ENCODE results near the gene XRRA1.
A peak's percentile ranks its signal among the peaks of the same experiment; 100 is the strongest.
"Not testable (repeated sequence)": the region's sequence is repeated elsewhere in the genome, so short reads cannot be mapped to it uniquely, and the experiment has no call there.

Gene XRRA1

GRCh38 chr11:74948898-74949752 is at the start of gene XRRA1, which contains the start of gene SPCS2:
Gene XRRA1 (minus strand): TSS chr11:74949091. CDS start chr11:74940878, 8,213 bp downstream.
Gene SPCS2 (plus strand): TSS chr11:74949266. CDS start chr11:74949286, 20 bp downstream.
- peak; percentile 98 for DNase-seq (ENCODE audit: low read depth)

- no peak for DNase-seq (ENCODE audit: low read depth)
These were observed 44.0 kb upstream of the XRRA1 start for GRCh38 chr11:74992852-74993251.

GRCh38 chr11:74990941-74991340 is 42.0 kb upstream of the XRRA1 start:
- no peak for DNase-seq (ENCODE audit: low read depth)

GRCh38 chr11:74990150-74990549 is 41.3 kb upstream of the XRRA1 start:
- DNase-seq (ENCODE audit: low read depth), result not testable (repeated sequence)

GRCh38 chr11:74989260-74989638 is 40.4 kb upstream of the XRRA1 start:
- no peak for DNase-seq (ENCODE audit: low read depth)

GRCh38 chr11:74988541-74989259 is 39.8 kb upstream of the XRRA1 start, which contains the start of gene NEU3:
Gene NEU3 (plus strand): TSS chr11:74988933. CDS start chr11:74989061, 128 bp downstream.
- DNase-seq (ENCODE audit: low read depth), result peak; percentile 66

- no peak for DNase-seq (ENCODE audit: low read depth)
These were observed 35.8 kb upstream of the XRRA1 start for GRCh38 chr11:74984730-74985129.

GRCh38 chr11:74984070-74984469 is 35.2 kb upstream of the XRRA1 start:
- no peak for DNase-seq (ENCODE audit: low read depth)

- no peak for DNase-seq (ENCODE audit: low read depth)
These were observed 33.0 kb upstream of the XRRA1 start for GRCh38 chr11:74981888-74982287.

GRCh38 chr11:74980634-74981033 is 31.7 kb upstream of the XRRA1 start:
- no peak for DNase-seq (ENCODE audit: low read depth)

- no peak for DNase-seq (ENCODE audit: low read depth)
These were observed 29.1 kb upstream of the XRRA1 start for GRCh38 chr11:74978041-74978440.

- no peak for DNase-seq (ENCODE audit: low read depth)
These were observed 22.5 kb upstream of the XRRA1 start for GRCh38 chr11:74971424-74971823.

- no peak for DNase-seq (ENCODE audit: low read depth)
These were observed 22.0 kb upstream of the XRRA1 start for GRCh38 chr11:74970852-74971395.

GRCh38 chr11:74966651-74967050 is 17.8 kb upstream of the XRRA1 start:
- DNase-seq (ENCODE audit: low read depth), result peak; percentile 59

- DNase-seq (ENCODE audit: low read depth), result not testable (repeated sequence)
These were observed 11.2 kb upstream of the XRRA1 start for GRCh38 chr11:74960128-74960527.

- no peak for DNase-seq (ENCODE audit: low read depth)
These were observed 9.2 kb upstream of the XRRA1 start for GRCh38 chr11:74957937-74958629.

GRCh38 chr11:74956397-74957015 is 7.6 kb upstream of the XRRA1 start:
- peak; percentile 39 for DNase-seq (ENCODE audit: low read depth)

GRCh38 chr11:74954199-74954598 is 5.3 kb upstream of the XRRA1 start:
- no peak for DNase-seq (ENCODE audit: low read depth)

GRCh38 chr11:74953451-74953850 is 4.6 kb upstream of the XRRA1 start:
- DNase-seq (ENCODE audit: low read depth), result no peak

GRCh38 chr11:74952752-74953151 is 3.9 kb upstream of the XRRA1 start:
- no peak for DNase-seq (ENCODE audit: low read depth)

GRCh38 chr11:74951226-74951625 is 2.3 kb upstream of the XRRA1 start:
- DNase-seq (ENCODE audit: low read depth), result no peak
